NT2/D1 (cell line): ENCODE results near the gene CAMK2G.

Experiments used
- DNase-seq: peaks from one replicate; pipeline ENCODE4 v3.0.0-alpha.2; 2011; ENCODE audit warnings: low read depth, low spot score
- H3K27me3 ChIP-seq: 2 replicates; pipeline ENCODE4 v1.6.0; 2011; ENCODE audit warnings: mild to moderate bottlenecking; ENCODE audit not compliant: insufficient read length, insufficient read depth
- H3K36me3 ChIP-seq: 2 replicates; pipeline ENCODE4 v1.6.1; 2011; ENCODE audit warnings: mild to moderate bottlenecking, low read length, mixed read lengths; ENCODE audit not compliant: insufficient read depth, insufficient read length
- H3K4me1 ChIP-seq: 2 replicates; pipeline ENCODE4 v1.5.1; 2011; ENCODE audit not compliant: insufficient read depth, insufficient read length
- H3K4me3 ChIP-seq: 2 replicates; pipeline ENCODE4 v1.5.1; 2011; ENCODE audit warnings: low read depth; ENCODE audit not compliant: insufficient read length
- H3K9ac ChIP-seq: 2 replicates; pipeline ENCODE4 v1.6.0; 2011; ENCODE audit warnings: low read depth; ENCODE audit not compliant: insufficient read length
- H3K9me3 ChIP-seq: 2 replicates; pipeline ENCODE4 v1.5.1; 2011; ENCODE audit warnings: mild to moderate bottlenecking, low read length; ENCODE audit not compliant: insufficient read depth
- SUZ12 ChIP-seq: IDR thresholded peaks from 2 replicates; pipeline ENCODE4 v1.6.1; 2011; ENCODE audit not compliant: insufficient read length, insufficient read depth; ENCODE audit errors: extremely low read depth
- YY1 ChIP-seq: IDR thresholded peaks from 2 replicates; pipeline ENCODE4 v1.6.1; 2011; ENCODE audit not compliant: insufficient read length, insufficient read depth
- ZNF274 ChIP-seq: IDR thresholded peaks from 2 replicates; pipeline ENCODE4 v1.6.1; 2011; ENCODE audit warnings: mild to moderate bottlenecking, low read depth, low read length

CAMK2G gene

DNA sequence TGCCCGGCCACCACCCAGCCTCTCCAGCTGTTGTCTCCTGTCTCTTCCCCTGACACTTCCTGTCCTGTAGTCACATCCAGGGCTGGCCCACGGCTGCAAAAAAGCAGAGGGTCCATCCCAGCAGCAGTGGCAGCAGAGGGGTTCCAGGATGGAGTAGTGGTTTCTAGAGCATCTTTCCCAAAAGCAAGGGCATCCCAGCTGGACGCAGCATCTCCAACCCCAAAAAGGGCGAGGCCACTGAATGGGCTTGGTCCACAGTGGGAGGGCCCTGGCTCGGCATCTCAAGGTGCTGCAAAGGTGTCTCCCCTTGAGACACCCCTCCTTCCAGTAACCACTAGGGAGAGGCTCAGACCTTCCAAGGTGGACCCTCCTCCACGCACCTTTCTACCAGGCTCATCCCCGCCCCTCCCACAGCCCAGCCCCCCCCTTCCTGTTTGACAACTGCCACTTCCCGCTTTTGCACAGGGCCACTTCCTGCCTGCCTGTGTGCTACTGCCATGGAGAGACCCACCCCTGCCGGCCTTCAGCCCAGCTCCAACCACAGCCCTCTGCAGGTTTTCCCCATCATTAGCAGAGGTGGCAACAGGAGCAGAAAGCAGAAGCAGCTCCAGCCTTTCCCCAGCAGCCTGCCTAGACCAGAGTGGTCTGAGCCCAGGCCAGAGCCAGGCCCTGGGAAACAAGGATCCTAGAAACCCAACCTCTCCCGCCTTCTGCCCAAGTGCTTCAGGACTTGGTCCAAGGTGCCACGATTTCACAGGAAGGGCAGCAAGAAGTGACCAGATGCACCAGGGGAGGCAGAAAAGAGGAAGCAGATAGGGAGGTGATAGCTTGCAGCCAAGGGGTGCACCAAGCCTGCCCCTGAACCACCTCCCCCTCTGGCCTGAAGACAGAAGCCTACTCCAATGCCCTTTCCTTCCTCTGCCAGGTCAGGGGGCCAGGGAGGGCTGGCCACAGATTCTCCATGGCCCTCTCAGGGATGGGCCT, 8.6 kb downstream of the CAMK2G start:
- no peak for DNase-seq
- TF ChIP-seq SUZ12 = no peak
- Histone ChIP-seq H3K4me1 (peaks cover 5% of the 10 kb centered on the region), H3K9me3 (no peaks in the 10 kb centered on the region), H3K27me3 (no peaks in the 10 kb centered on the region), H3K4me3 (no peak overlapping the region), H3K36me3 (peaks cover 60% of the 10 kb centered on the region), H3K9ac (no peak overlapping the region)

- peaks cover 60% of the 10 kb centered on the region for H3K36me3 ChIP-seq
- TF ChIP-seq ZNF274 = no peak
- no peak for TF ChIP-seq SUZ12
- TF ChIP-seq YY1 = no peak
- peaks cover 5% of the 10 kb centered on the region for H3K4me1 ChIP-seq
- no peak for DNase-seq
- no peak overlapping the region for H3K9ac ChIP-seq
- H3K4me3 ChIP-seq = no peak overlapping the region
- H3K27me3 ChIP-seq = no peaks in the 10 kb centered on the region
- no peaks in the 10 kb centered on the region for H3K9me3 ChIP-seq
These were observed 9.3 kb downstream of the CAMK2G start for GRCh38 chr10:73865107-73865458.

- TF ChIP-seq SUZ12 (no peak), YY1 (no peak), ZNF274 (no peak)
- Histone ChIP-seq H3K27me3 (no peaks in the 10 kb centered on the region), H3K4me3 (no peak overlapping the region), H3K36me3 (peaks cover 63% of the 10 kb centered on the region), H3K4me1 (peaks cover 5% of the 10 kb centered on the region), H3K9me3 (no peaks in the 10 kb centered on the region), H3K9ac (no peak overlapping the region)
- no peak for DNase-seq
These were observed 10.1 kb downstream of the CAMK2G start for GRCh38 chr10:73864229-73864628.

- H3K4me3 ChIP-seq = no peak overlapping the region
- peaks cover 5% of the 10 kb centered on the region for H3K4me1 ChIP-seq
- H3K27me3 ChIP-seq = no peaks in the 10 kb centered on the region
- DNase-seq = no peak
- no peak overlapping the region for H3K9ac ChIP-seq
- no peaks in the 10 kb centered on the region for H3K9me3 ChIP-seq
- TF ChIP-seq YY1 (no peak), SUZ12 (no peak)
- peaks cover 59% of the 10 kb centered on the region for H3K36me3 ChIP-seq
These were observed 11.1 kb downstream of the CAMK2G start for GRCh38 chr10:73863039-73863817.

GRCh38 chr10:73862011-73862410, 12.3 kb downstream of the CAMK2G start:
- no peak for DNase-seq
- TF ChIP-seq SUZ12 (no peak), ZNF274 (no peak), YY1 (no peak)
- peaks cover 2% of the 10 kb centered on the region for H3K4me1 ChIP-seq
- H3K9me3 ChIP-seq = no peaks in the 10 kb centered on the region
- no peak overlapping the region for H3K4me3 ChIP-seq
- peaks cover 63% of the 10 kb centered on the region for H3K36me3 ChIP-seq
- H3K27me3 ChIP-seq = no peaks in the 10 kb centered on the region
- no peak overlapping the region for H3K9ac ChIP-seq

- H3K4me1 ChIP-seq = no peaks in the 10 kb centered on the region
- no peaks in the 10 kb centered on the region for H3K9me3 ChIP-seq
- H3K4me3 ChIP-seq = no peak overlapping the region
- H3K27me3 ChIP-seq = no peaks in the 10 kb centered on the region
- no peak for DNase-seq
- peaks cover 63% of the 10 kb centered on the region for H3K36me3 ChIP-seq
- TF ChIP-seq SUZ12 (no peak), ZNF274 (no peak), YY1 (no peak)
- no peak overlapping the region for H3K9ac ChIP-seq
These were observed 14.4 kb downstream of the CAMK2G start for GRCh38 chr10:73859784-73860491.

GRCh38 chr10:73859428-73859783, 14.9 kb downstream of the CAMK2G start:
- no peaks in the 10 kb centered on the region for H3K27me3 ChIP-seq
- TF ChIP-seq YY1 = no peak
- TF ChIP-seq ZNF274 = no peak
- TF ChIP-seq SUZ12 = no peak
- no peaks in the 10 kb centered on the region for H3K4me1 ChIP-seq
- H3K9ac ChIP-seq = no peak overlapping the region
- H3K36me3 ChIP-seq = peaks cover 62% of the 10 kb centered on the region
- H3K4me3 ChIP-seq = no peak overlapping the region
- H3K9me3 ChIP-seq = no peaks in the 10 kb centered on the region
- no peak for DNase-seq
